ENCODE results near the gene DLGAP1.

GRCh38 chr18:3742541-3742940, 712.6 kb downstream of the DLGAP1 start:
- no peak for TF ChIP-seq CTCF (IDR thresholded peaks at IDR 0.05)
- no peak for TF ChIP-seq EZH2 (IDR thresholded peaks at IDR 0.05)
